CD14-positive monocyte (primary cell): Measurements from ENCODE around the gene MCF2L. TPM values are rescaled to one million over a fixed set of nuclear protein-coding genes. Genes with fewer than 3 reads are reported as not detected.

ENCODE experiments used
- DNase-seq, 3 donors: peaks; one replicate each; pipeline ENCODE4 v3.0.0-alpha.2; 2011 to 2022
- H2AFZ ChIP-seq: 2 replicates; pipeline ENCODE4 v1.6.0; 2012; ENCODE audit warnings: mild to moderate bottlenecking, low read depth, low read length, inconsistent platforms; ENCODE audit not compliant: insufficient read depth, poor library complexity, severe bottlenecking
- H3K27ac ChIP-seq, 2 donors: 1 replicate in 1 of 2; 2 replicates in 1 of 2; pipeline ENCODE4 v1.5.1; 2012 to 2013; ENCODE audit warnings: low read length in 2 of 2, control low read depth in 1 of 2, inconsistent platforms in 1 of 2, low read depth in 1 of 2, mild to moderate bottlenecking in 1 of 2
- H3K27me3 ChIP-seq, 2 donors: one replicate each; pipeline versions ENCODE4 v1.6.0 to v1.6.1; 2011 to 2013; ENCODE audit warnings: low read length in 2 of 2; ENCODE audit not compliant: control insufficient read depth in 2 of 2, insufficient read depth in 2 of 2
- H3K36me3 ChIP-seq, 2 donors: replicated peaks in 1 of 2; 1 replicate in 1 of 2; 2 replicates in 1 of 2; pipeline versions ENCODE4 v1.5.1 to v1.6.1; 2012 to 2013; ENCODE audit warnings: low read length in 2 of 2, control low read depth in 1 of 2, inconsistent platforms in 1 of 2, mild to moderate bottlenecking in 1 of 2; ENCODE audit not compliant: insufficient read depth in 2 of 2, control insufficient read depth in 1 of 2
- H3K4me1 ChIP-seq, 2 donors: 1 replicate in 1 of 2; 2 replicates in 1 of 2; pipeline versions ENCODE4 v1.5.1 to v1.6.1; 2012 to 2013; ENCODE audit warnings: low read length in 2 of 2, control low read depth in 1 of 2, inconsistent platforms in 1 of 2, mild to moderate bottlenecking in 1 of 2, moderate library complexity in 1 of 2; ENCODE audit not compliant: insufficient read depth in 2 of 2, control insufficient read depth in 1 of 2
- H3K4me2 ChIP-seq: replicated peaks from 2 replicates; pipeline ENCODE3; 2012; ENCODE audit warnings: low read length, moderate library complexity, mild to moderate bottlenecking; ENCODE audit not compliant: poor library complexity, severe bottlenecking; ENCODE audit errors: extremely low read depth
- H3K4me3 ChIP-seq, 3 experiments: fragments of 200-600 bp in 1 of 3; sonication (generic) in 1 of 3; replicated peaks in 1 of 3; 1 replicate in 2 of 3; 2 replicates in 1 of 3; pipeline ENCODE4 v1.5.1; 2011 to 2013; ENCODE audit warnings: low read length in 3 of 3, mild to moderate bottlenecking in 3 of 3, control low read depth in 2 of 3, low read depth in 2 of 3, inconsistent platforms in 1 of 3, moderate library complexity in 1 of 3
- H3K79me2 ChIP-seq: 2 replicates; pipeline ENCODE4 v1.6.0; 2012; ENCODE audit warnings: mild to moderate bottlenecking, control low read depth, inconsistent platforms, low read length, moderate library complexity; ENCODE audit not compliant: insufficient read depth
- H3K9ac ChIP-seq: 2 replicates; pipeline ENCODE4 v1.6.0; 2017; ENCODE audit warnings: low read length, mild to moderate bottlenecking; ENCODE audit not compliant: insufficient read depth, poor library complexity, severe bottlenecking
- H3K9me3 ChIP-seq, 2 donors: replicated peaks in 1 of 2; 1 replicate in 1 of 2; 2 replicates in 1 of 2; pipeline versions ENCODE4 v1.5.1 to v1.6.1; 2012 to 2013; ENCODE audit warnings: low read length in 2 of 2, control low read depth in 1 of 2; ENCODE audit not compliant: control insufficient read depth in 1 of 2, insufficient read depth in 1 of 2
- H4K20me1 ChIP-seq: 2 replicates; pipeline ENCODE4 v1.6.0; 2012; ENCODE audit warnings: mild to moderate bottlenecking, low read length, control low read depth, moderate library complexity; ENCODE audit not compliant: insufficient read depth
- H3K27ac Mint-ChIP-seq, 7 donors: one replicate each; pipeline ENCODE4 v1.8.0; 2020; ENCODE audit warnings: mild to moderate bottlenecking in 7 of 7, mixed read lengths in 7 of 7, moderate library complexity in 6 of 7, inconsistent platforms in 2 of 7
- H3K27me3 Mint-ChIP-seq, 3 donors: one replicate each; pipeline ENCODE4 v1.8.0; 2021 to 2022; ENCODE audit warnings: low read depth in 3 of 3, mild to moderate bottlenecking in 3 of 3, mixed read lengths in 3 of 3, moderate library complexity in 3 of 3, inconsistent platforms in 1 of 3
- H3K36me3 Mint-ChIP-seq, 2 donors: one replicate each; pipeline ENCODE4 v1.8.0; 2020; ENCODE audit warnings: mixed read lengths in 2 of 2, inconsistent platforms in 1 of 2, mild to moderate bottlenecking in 1 of 2
- H3K4me1 Mint-ChIP-seq: one replicate; pipeline ENCODE4 v1.8.0; 2020; ENCODE audit warnings: mild to moderate bottlenecking, mixed read lengths
- H3K4me3 Mint-ChIP-seq, 2 donors: one replicate each; pipeline ENCODE4 v1.8.0; 2020; ENCODE audit warnings: mild to moderate bottlenecking in 2 of 2, mixed read lengths in 2 of 2, moderate library complexity in 1 of 2
- H3K9me3 Mint-ChIP-seq, 7 donors: one replicate each; pipeline ENCODE4 v1.8.0; 2020 to 2022; ENCODE audit warnings: mixed read lengths in 7 of 7, mild to moderate bottlenecking in 6 of 7, moderate library complexity in 6 of 7, inconsistent platforms in 2 of 7
- CTCF ChIP-seq: fragments of 200-600 bp; IDR thresholded peaks from one replicate; pipeline ENCODE4 v1.8.0; 2022; ENCODE audit warnings: antibody characterized with exemption, mild to moderate bottlenecking
- WGBS: methylation state at CpG from one replicate; pipeline ENCODE4 v1.1.5; 2013; ENCODE audit warnings: missing lambda C conversion rate; ENCODE audit not compliant: insufficient coverage; 5-methylcytosine and 5-hydroxymethylcytosine counted together
- intact Hi-C, 2 donors: fragments of 100-400 bp; cut with micrococcal nuclease; formaldehyde crosslinking; loops; one replicate each; pipeline versions ENCODE4 v1.15.0 to v1.15.1; 2023
- polyA plus RNA-seq, 3 donors: library from polyadenylated mRNA; depleted of rRNA in 1 of 3; unstranded in 2 of 3; stranded (reverse) in 1 of 3; fragments of 300-500 nt in 2 of 3; fragments of >200 nt in 1 of 3; fragmentation: Illumina TruSeq in 2 of 3; gene quantifications; 1 replicate in 2 of 3; 2 replicates in 1 of 3; pipeline ENCODE4 v1.2.3, GENCODE V29; 2012 to 2021

Gene MCF2L
- polyA plus RNA-seq, 3 donors, result not detected

GRCh38 chr13:113083402-113084061 lies 114.5 kb downstream of the MCF2L start:
- no peak for DNase-seq
- no peaks in the 10 kb centered on the region for H3K79me2 ChIP-seq
- TF ChIP-seq CTCF, result no peak

GRCh38 chr13:113084094-113084942 lies 115.3 kb downstream of the MCF2L start:
- Mint-ChIP-seq H3K9me3 (peaks cover 0 to 7% (median 0%) of the 10 kb centered on the region in 7 donors), H3K4me3 (no peak overlapping the region), H3K36me3 (no peaks in the 10 kb centered on the region), H3K27ac (no peak overlapping the region), H3K4me1 (no peaks in the 10 kb centered on the region), H3K27me3 (peaks cover 0 to 3% (median 2%) of the 10 kb centered on the region in 3 donors)
- Histone ChIP-seq H2AFZ (no peak overlapping the region), H3K4me3 (no peak overlapping the region), H3K4me2 (no peak overlapping the region), H3K9me3 (no peaks in the 10 kb centered on the region), H3K36me3 (no peaks in the 10 kb centered on the region), H3K9ac (no peak overlapping the region), H3K79me2 (no peaks in the 10 kb centered on the region), H3K27ac (no peak overlapping the region), H4K20me1 (no peaks in the 10 kb centered on the region), H3K27me3 (no peaks in the 10 kb centered on the region), H3K4me1 (no peaks in the 10 kb centered on the region)
- no peak for DNase-seq
- intact Hi-C loops, result no loop called here
- no peak for TF ChIP-seq CTCF
- 96% methylated on average over 23 of the region's 25 CpGs for WGBS

More at GRCh38 chr13:113083402-113084061, 114.5 kb downstream of the MCF2L start:
- no peak overlapping the region for H2AFZ ChIP-seq
- no peaks in the 10 kb centered on the region for H4K20me1 ChIP-seq
- 83% methylated on average over 13 of the region's 18 CpGs for WGBS
- H3K9ac ChIP-seq, result no peak overlapping the region
- no peaks in the 10 kb centered on the region for H3K27me3 ChIP-seq
- H3K9me3 Mint-ChIP-seq, result peaks cover 0 to 7% (median 0%) of the 10 kb centered on the region in 7 donors
- no peaks in the 10 kb centered on the region for H3K4me1 ChIP-seq
- no peak overlapping the region for H3K4me3 Mint-ChIP-seq
- no peaks in the 10 kb centered on the region for H3K36me3 ChIP-seq
- H3K36me3 Mint-ChIP-seq, result no peaks in the 10 kb centered on the region
- peaks cover 0 to 3% (median 2%) of the 10 kb centered on the region in 3 donors for H3K27me3 Mint-ChIP-seq
- H3K27ac ChIP-seq, result no peak overlapping the region
- no peak overlapping the region for H3K4me3 ChIP-seq
- H3K9me3 ChIP-seq, result no peaks in the 10 kb centered on the region
- no peaks in the 10 kb centered on the region for H3K4me1 Mint-ChIP-seq
- H3K27ac Mint-ChIP-seq, result no peak overlapping the region
- intact Hi-C loops, result no loop called here
- no peak overlapping the region for H3K4me2 ChIP-seq
